Activated T-helper 1 cell treated with anti-CD3 and anti-CD28 coated beads, Interleukin-2, amount 50 U/mL, for 16 hours (primary cell): ENCODE data around the gene GNAI2.
A peak's percentile ranks its signal among the peaks of the same experiment; 100 is the strongest.
"Not testable (repeated sequence)": the region's sequence is repeated elsewhere in the genome, so short reads cannot be mapped to it uniquely, and the experiment has no call there.

Experiments used
- DNase-seq, 2 donors: peaks; one replicate each; pipeline ENCODE4 v3.0.0-alpha.2; 2020; ENCODE audit warnings: low read depth in 1 of 2, low spot score in 1 of 2

GNAI2 gene

GRCh38 chr3:50275996-50276761, 40.2 kb downstream of the GNAI2 start:
- no peak for DNase-seq

GRCh38 chr3:50276762-50277101, 40.7 kb downstream of the GNAI2 start:
- no peak for DNase-seq

- DNase-seq = no peak
Observed at GRCh38 chr3:50278123-50278879, 42.3 kb downstream of the GNAI2 start.

GRCh38 chr3:50278880-50279224, 42.8 kb downstream of the GNAI2 start, which contains the start of gene LSMEM2:
Gene LSMEM2 (plus strand): TSS chr3:50279087. CDS start chr3:50279114, 27 bp downstream.
- no peak for DNase-seq

GRCh38 chr3:50279255-50280016, 43.4 kb downstream of the GNAI2 start:
- DNase-seq = no peak

GRCh38 chr3:50284121-50284520, 48.1 kb downstream of the GNAI2 start:
- DNase-seq = not testable (repeated sequence)

GRCh38 chr3:50286322-50287227, 50.6 kb downstream of the GNAI2 start:
- no peak for DNase-seq

- no peak for DNase-seq
Observed at GRCh38 chr3:50287262-50287661, 51.3 kb downstream of the GNAI2 start.

GRCh38 chr3:50288387-50289007, 52.5 kb downstream of the GNAI2 start:
- no peak for DNase-seq

- no peak for DNase-seq
Observed at GRCh38 chr3:50289130-50289529, 53.1 kb downstream of the GNAI2 start.

- DNase-seq = no peak
Observed at GRCh38 chr3:50290161-50290641, 54.2 kb downstream of the GNAI2 start.

GRCh38 chr3:50292159-50293078, 56.4 kb downstream of the GNAI2 start, which contains the start of gene IFRD2:
Gene IFRD2 (minus strand): TSS chr3:50292429. CDS start chr3:50292274, 155 bp downstream.
- peak; percentile 90 to 93 for DNase-seq

GRCh38 chr3:50293079-50293801, 57.2 kb downstream of the GNAI2 start:
- no peak for DNase-seq

- DNase-seq = no peak
Observed at GRCh38 chr3:50294089-50294488, 58.1 kb downstream of the GNAI2 start.

GRCh38 chr3:50294492-50295403, 58.7 kb downstream of the GNAI2 start:
- no peak for DNase-seq

- DNase-seq = no peak
Observed at GRCh38 chr3:50295553-50296431, 59.8 kb downstream of the GNAI2 start.
